Activated CD8-positive, alpha-beta T cell treated with anti-CD3 and anti-CD28 coated beads for 36 hours (primary cell): ENCODE results near the gene BPGM. TPM values are rescaled to one million over a fixed set of nuclear protein-coding genes. Genes with fewer than 3 reads are reported as not detected.

Experiments used
- ATAC-seq: fragments of 200-7000 bp; cut with Tn5 transposase; one replicate; pipeline ENCODE4 v1.10.0; 2021; ENCODE audit warnings: mild to moderate bottlenecking, moderate library complexity
- CTCF ChIA-PET: fragments of 350-600 bp; sonication (Branson Sonifier 250); formaldehyde crosslinking; loops from one replicate; lab custom pipeline; 2021; ENCODE audit warnings: antibody characterized with exemption; lab: Charles Lee
- POLR2A ChIA-PET: fragments of 350-600 bp; sonication (Branson Sonifier 250); formaldehyde crosslinking; loops from one replicate; lab custom pipeline; 2021; ENCODE audit warnings: antibody characterized with exemption; lab: Charles Lee
- DNase-seq: peaks from one replicate; pipeline ENCODE4 v3.0.0-alpha.2; 2020
- H3K27ac Mint-ChIP-seq: one replicate; pipeline ENCODE4 v1.8.0; 2021; ENCODE audit warnings: mild to moderate bottlenecking, mixed read lengths
- H3K27me3 Mint-ChIP-seq: one replicate; pipeline ENCODE4 v1.8.0; 2021; ENCODE audit warnings: mixed read lengths
- H3K36me3 Mint-ChIP-seq: one replicate; pipeline ENCODE4 v1.8.0; 2021; ENCODE audit warnings: low read depth, mixed read lengths
- H3K4me1 Mint-ChIP-seq: one replicate; pipeline ENCODE4 v1.8.0; 2021; ENCODE audit warnings: low read depth, mixed read lengths
- H3K4me3 Mint-ChIP-seq: one replicate; pipeline ENCODE4 v1.8.0; 2021; ENCODE audit warnings: mild to moderate bottlenecking, moderate library complexity, mixed read lengths
- H3K9me3 Mint-ChIP-seq: one replicate; pipeline ENCODE4 v1.8.0; 2021; ENCODE audit warnings: mixed read lengths
- CTCF ChIP-seq: fragments of 200-600 bp; IDR thresholded peaks from one replicate; pipeline ENCODE4 v1.8.0; 2022; ENCODE audit warnings: antibody characterized with exemption, mild to moderate bottlenecking
- intact Hi-C: fragments of 100-400 bp; cut with micrococcal nuclease; formaldehyde crosslinking; loops from one replicate; pipeline ENCODE4 v1.10.0; 2022
- total RNA-seq, 2 experiments: library from RNA; stranded (reverse); gene quantifications; one replicate each; pipeline ENCODE4 v1.2.3, GENCODE V29; 2021

The BPGM gene
- total RNA-seq, 2 experiments from 2014 or later, result 11.2 to 12.4 TPM

- intact Hi-C loops, result loop anchor here (5.0 kb wide), 2 partner anchors 66 to 106 kb away; no protein-coding TSS in a partner anchor
- Mint-ChIP-seq H3K4me1 (peaks cover 44% of the 10 kb centered on the region), H3K27me3 (no peaks in the 10 kb centered on the region), H3K9me3 (peaks cover 4% of the 10 kb centered on the region), H3K4me3 (no peak overlapping the region), H3K27ac (no peak overlapping the region), H3K36me3 (peaks cover 5% of the 10 kb centered on the region)
- CTCF ChIA-PET, result interaction anchor here (0.7 to 4.7 kb wide), 15 partner anchors 9 to 525 kb away, joined by 3 to 65 read pairs (median 3); no protein-coding TSS in a partner anchor
- DNase-seq (peak; percentile 29), ATAC-seq (no peak)
- TF ChIP-seq CTCF, result no peak
- POLR2A ChIA-PET, result interaction anchor here (0.6 to 3.9 kb wide), 12 partner anchors 9 to 873 kb away, joined by 3 to 25 read pairs (median 5); partner anchors contain the start of gene CYREN
Measured at GRCh38 chr7:134645935-134646334, 718 bp upstream of the BPGM start.

GRCh38 chr7:134648456-134648855 is 1.8 kb downstream of the BPGM start:
- intact Hi-C loops, result loop anchor here (5.0 kb wide), 2 partner anchors 64 to 104 kb away; no protein-coding TSS in a partner anchor
- DNase-seq, result no peak
- Mint-ChIP-seq H3K4me3 (no peak overlapping the region), H3K27ac (peak overlapping the region; percentile 24), H3K36me3 (peaks cover 5% of the 10 kb centered on the region), H3K9me3 (no peaks in the 10 kb centered on the region), H3K27me3 (no peaks in the 10 kb centered on the region), H3K4me1 (peaks cover 38% of the 10 kb centered on the region)
- no peak for TF ChIP-seq CTCF
- no peak for ATAC-seq
- ChIA-PET POLR2A (interaction anchor here (0.6 to 3.9 kb wide), 7 partner anchors 9 to 522 kb away, joined by 3 to 25 read pairs (median 6); partner anchors contain the start of gene CYREN), CTCF (interaction anchor here (1.3 to 4.7 kb wide), 4 partner anchors 9 to 42 kb away, joined by 4 to 65 read pairs (median 6); no protein-coding TSS in a partner anchor)

- H3K4me1 Mint-ChIP-seq, result peaks cover 45% of the 10 kb centered on the region
- no peak overlapping the region for H3K27ac Mint-ChIP-seq
- peaks cover 8% of the 10 kb centered on the region for H3K36me3 Mint-ChIP-seq
- no peak overlapping the region for H3K4me3 Mint-ChIP-seq
- ChIA-PET CTCF (interaction anchor here (1.1 to 1.2 kb wide), 2 partner anchors 41 to 52 kb away, joined by 3 to 6 read pairs; no protein-coding TSS in a partner anchor), POLR2A (interaction anchor here (1.2 to 3.9 kb wide), 5 partner anchors 9 to 521 kb away, joined by 4 to 25 read pairs (median 11); partner anchors contain the start of gene CYREN)
- ATAC-seq (no peak), DNase-seq (no peak)
- TF ChIP-seq CTCF, result no peak
- intact Hi-C loops, result loop anchor here (5.0 kb wide), 2 partner anchors 63 to 103 kb away; no protein-coding TSS in a partner anchor
- H3K9me3 Mint-ChIP-seq, result no peaks in the 10 kb centered on the region
- H3K27me3 Mint-ChIP-seq, result no peaks in the 10 kb centered on the region
Measured at GRCh38 chr7:134649226-134649775, 2.6 kb downstream of the BPGM start.

- Mint-ChIP-seq H3K4me3 (no peak overlapping the region), H3K9me3 (peaks cover 7% of the 10 kb centered on the region), H3K27ac (no peak overlapping the region), H3K36me3 (peaks cover 32% of the 10 kb centered on the region), H3K27me3 (no peaks in the 10 kb centered on the region), H3K4me1 (peaks cover 45% of the 10 kb centered on the region)
- no peak for DNase-seq
- intact Hi-C loops, result no loop called here
- ATAC-seq, result no peak
- CTCF ChIA-PET, result interaction anchor here (0.7 kb wide), 1 partner anchor 104 kb away, joined by 3 read pairs; no protein-coding TSS in a partner anchor
- POLR2A ChIA-PET, result interaction anchor here (1.0 to 1.1 kb wide), 2 partner anchors 10 to 59 kb away, joined by 3 to 4 read pairs; no protein-coding TSS in a partner anchor
- TF ChIP-seq CTCF, result no peak
Measured at GRCh38 chr7:134651991-134652390, 5.3 kb downstream of the BPGM start.
